Mesodermal cell (in vitro differentiated cells): ENCODE measurements around the gene ABHD2.
"Not testable (repeated sequence)": the region's sequence is repeated elsewhere in the genome, so short reads cannot be mapped to it uniquely, and the experiment has no call there.

Source experiments
- H3K27ac ChIP-seq: 2 replicates; pipeline ENCODE4 v1.7.0; 2013; ENCODE audit warnings: mild to moderate bottlenecking, low read depth, low read length, moderate library complexity; ENCODE audit not compliant: severe bottlenecking
- H3K36me3 ChIP-seq: 2 replicates; pipeline ENCODE4 v1.7.1; 2013; ENCODE audit warnings: mild to moderate bottlenecking, low read length, moderate library complexity; ENCODE audit not compliant: control insufficient read depth, insufficient read depth
- H3K4me1 ChIP-seq: one replicate; pipeline ENCODE4 v1.7.1; 2013; ENCODE audit warnings: mild to moderate bottlenecking, low read length; ENCODE audit not compliant: insufficient read depth, control insufficient read depth, poor library complexity, severe bottlenecking
- H3K4me3 ChIP-seq: 2 replicates; pipeline ENCODE4 v1.7.0; 2013; ENCODE audit warnings: low read length, control low read depth, mild to moderate bottlenecking; ENCODE audit not compliant: insufficient read depth, poor library complexity, severe bottlenecking; ENCODE audit errors: extremely low read depth
- H3K9me3 ChIP-seq: 2 replicates; pipeline ENCODE4 v1.7.1; 2013; ENCODE audit warnings: mild to moderate bottlenecking, low read length, moderate library complexity; ENCODE audit not compliant: control insufficient read depth
- WGBS, 2 experiments: methylation state at CpG; one replicate each; pipeline ENCODE4 v1.1.5; 2013; ENCODE audit warnings: missing lambda C conversion rate in 2 of 2; ENCODE audit not compliant: insufficient coverage in 2 of 2; 5-methylcytosine and 5-hydroxymethylcytosine counted together

The ABHD2 gene

DNA sequence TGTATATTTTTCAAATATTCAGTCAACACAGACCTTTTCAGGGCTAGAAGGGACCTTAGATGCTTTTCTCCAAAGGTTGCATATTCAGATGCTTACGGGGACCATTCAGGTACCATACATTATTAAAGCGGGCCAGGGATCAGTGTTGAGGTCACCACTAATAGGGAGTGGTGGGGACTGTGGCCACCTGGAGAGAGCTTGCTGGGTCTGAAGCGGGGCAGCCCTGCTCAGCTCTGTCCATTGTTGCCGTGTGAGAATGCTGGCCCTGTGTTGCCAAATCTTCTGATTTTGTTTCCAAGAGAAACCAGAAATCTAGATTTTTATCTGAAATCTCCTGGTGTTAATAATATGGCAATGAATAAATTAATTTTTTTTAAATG, 23.7 kb downstream of the ABHD2 start:
- Histone ChIP-seq H3K4me3 (no peak overlapping the region), H3K4me1 (peaks cover 9% of the 10 kb centered on the region), H3K36me3 (peaks cover 15% of the 10 kb centered on the region), H3K27ac (no peak overlapping the region), H3K9me3 (no peaks in the 10 kb centered on the region)
- WGBS, 2 experiments = 91 to 94% methylated on average over 3 to 4 of the region's 4 CpGs

- Histone ChIP-seq H3K36me3 (peaks cover 15% of the 10 kb centered on the region), H3K27ac (no peak overlapping the region), H3K4me3 (no peak overlapping the region), H3K4me1 (peaks cover 9% of the 10 kb centered on the region), H3K9me3 (no peaks in the 10 kb centered on the region)
- no CpG with 5 or more reads among the region's 1 CpG for WGBS, 2 experiments
Observed at GRCh38 chr15:89112341-89112971, 24.2 kb downstream of the ABHD2 start.

GRCh38 chr15:89113296-89114024, 25.2 kb downstream of the ABHD2 start:
- H3K4me3 ChIP-seq = no peak overlapping the region
- H3K4me1 ChIP-seq = peaks cover 9% of the 10 kb centered on the region
- 89 to 92% methylated on average over 2 to 3 of the region's 7 CpGs for WGBS, 2 experiments
- H3K36me3 ChIP-seq = peaks cover 19% of the 10 kb centered on the region
- H3K9me3 ChIP-seq = no peaks in the 10 kb centered on the region
- H3K27ac ChIP-seq = no peak overlapping the region

GRCh38 chr15:89114990-89115389, 26.7 kb downstream of the ABHD2 start:
- Histone ChIP-seq H3K9me3 (no peaks in the 10 kb centered on the region), H3K27ac (no peak overlapping the region), H3K36me3 (peaks cover 28% of the 10 kb centered on the region), H3K4me3 (no peak overlapping the region), H3K4me1 (peaks cover 5% of the 10 kb centered on the region)
- WGBS, 2 experiments = 63 to 67% methylated on average over 1 to 3 of the region's 3 CpGs

GRCh38 chr15:89115547-89115946, 27.3 kb downstream of the ABHD2 start:
- Histone ChIP-seq H3K36me3 (peaks cover 28% of the 10 kb centered on the region), H3K4me3 (no peak overlapping the region), H3K27ac (no peak overlapping the region), H3K4me1 (peaks cover 5% of the 10 kb centered on the region), H3K9me3 (no peaks in the 10 kb centered on the region)
- 82 to 86% methylated on average over 2 to 4 of the region's 5 CpGs for WGBS, 2 experiments

GRCh38 chr15:89116404-89116803, 28.1 kb downstream of the ABHD2 start:
- Histone ChIP-seq H3K9me3 (no peaks in the 10 kb centered on the region), H3K4me3 (no peak overlapping the region), H3K4me1 (peaks cover 5% of the 10 kb centered on the region), H3K36me3 (peaks cover 31% of the 10 kb centered on the region), H3K27ac (peak overlapping the region; percentile 77)
- WGBS, 2 experiments = 65 to 100% methylated on average over 2 to 3 of the region's 7 CpGs

GRCh38 chr15:89117790-89118189, 29.5 kb downstream of the ABHD2 start:
- 100% methylated on average over 1 of the region's 3 CpGs for WGBS, 2 experiments
- no peaks in the 10 kb centered on the region for H3K9me3 ChIP-seq
- peaks cover 38% of the 10 kb centered on the region for H3K36me3 ChIP-seq
- peaks cover 5% of the 10 kb centered on the region for H3K4me1 ChIP-seq
- no peak overlapping the region for H3K4me3 ChIP-seq
- H3K27ac ChIP-seq = no peak overlapping the region

- peaks cover 5% of the 10 kb centered on the region for H3K4me1 ChIP-seq
- no peaks in the 10 kb centered on the region for H3K9me3 ChIP-seq
- peaks cover 39% of the 10 kb centered on the region for H3K36me3 ChIP-seq
- H3K27ac ChIP-seq = no peak overlapping the region
- WGBS, 2 experiments = 80 to 90% methylated on average over 1 to 2 of the region's 2 CpGs
- no peak overlapping the region for H3K4me3 ChIP-seq
Observed at GRCh38 chr15:89118481-89118989, 30.3 kb downstream of the ABHD2 start.

GRCh38 chr15:89119489-89120478, 31.5 kb downstream of the ABHD2 start:
- no peak overlapping the region for H3K27ac ChIP-seq
- WGBS, 2 experiments = 97 to 100% methylated on average over 6 to 7 of the region's 12 CpGs
- no peaks in the 10 kb centered on the region for H3K9me3 ChIP-seq
- H3K4me3 ChIP-seq = no peak overlapping the region
- H3K4me1 ChIP-seq = peaks cover 5% of the 10 kb centered on the region
- peaks cover 32% of the 10 kb centered on the region for H3K36me3 ChIP-seq

- H3K36me3 ChIP-seq = peaks cover 32% of the 10 kb centered on the region
- H3K4me3 ChIP-seq, H3K4me1 ChIP-seq, H3K9me3 ChIP-seq, H3K27ac ChIP-seq: not testable (repeated sequence)
- 96 to 99% methylated on average over 11 of the region's 13 CpGs for WGBS, 2 experiments
Observed at GRCh38 chr15:89120479-89121000, 32.3 kb downstream of the ABHD2 start.
